Thyroid gland (tissue), 4 donors: Measurements from ENCODE around the gene DTNB. TPM values are rescaled to one million over a fixed set of nuclear protein-coding genes. Genes with fewer than 3 reads are reported as not detected.
"Not testable (repeated sequence)": the region's sequence is repeated elsewhere in the genome, so short reads cannot be mapped to it uniquely, and the experiment has no call there.

Source experiments
- DNase-seq, 2 donors: peaks; one replicate each; pipeline ENCODE4 v3.0.0-alpha.2; 2019
- H3K27ac ChIP-seq, 3 donors: fragments of 200-600 bp; sonication (generic); 1 replicate in 2 of 3; 2 replicates in 1 of 3; pipeline ENCODE4 v1.5.1; 2016 to 2019; ENCODE audit warnings: mild to moderate bottlenecking in 1 of 3, moderate library complexity in 1 of 3
- H3K27me3 ChIP-seq: fragments of 200-600 bp; sonication (generic); one replicate; pipeline ENCODE4 v1.5.1; 2019
- H3K36me3 ChIP-seq, 2 donors: fragments of 200-600 bp; sonication (generic); one replicate each; pipeline ENCODE4 v1.5.1; 2016 to 2019
- H3K4me1 ChIP-seq, 2 donors: fragments of 200-600 bp; sonication (generic); one replicate each; pipeline ENCODE4 v1.5.1; 2017 to 2019
- H3K4me3 ChIP-seq, 3 donors: fragments of 200-600 bp; sonication (generic); replicated peaks in 1 of 3; 1 replicate in 2 of 3; 2 replicates in 1 of 3; pipeline ENCODE4 v1.5.1; 2016; ENCODE audit warnings: mild to moderate bottlenecking in 1 of 3
- H3K9me3 ChIP-seq: fragments of 200-600 bp; sonication (generic); one replicate; pipeline ENCODE4 v1.5.1; 2017
- CTCF ChIP-seq, 6 experiments: fragments of 200-600 bp in 3 of 6; fragments of 450-650 bp in 3 of 6; sonication (generic) in 3 of 6; IDR thresholded peaks; one replicate each; pipeline ENCODE4 v1.5.1; 2016 to 2019; ENCODE audit warnings: antibody characterized with exemption in 6 of 6, mild to moderate bottlenecking in 2 of 6, inconsistent platforms in 1 of 6, moderate library complexity in 1 of 6
- POLR2A ChIP-seq, 2 donors: fragments of 450-650 bp; IDR thresholded peaks; one replicate each; pipeline ENCODE4 v1.6.1; 2017; ENCODE audit warnings: antibody characterized with exemption in 2 of 2, mild to moderate bottlenecking in 2 of 2, moderate library complexity in 1 of 2
- WGBS, 2 donors: methylation state at CpG; one replicate each; pipeline ENCODE4 v1.1.5; 2017; 5-methylcytosine and 5-hydroxymethylcytosine counted together
- intact Hi-C: fragments of 100-400 bp; cut with DNase I; formaldehyde crosslinking; loops from one replicate; pipeline ENCODE4 v1.15.1; 2023
- total RNA-seq, 4 donors: library from RNA; depleted of rRNA; stranded (reverse); fragments of >200 nt; gene quantifications; one replicate each; pipeline ENCODE4 v1.2.3, GENCODE V29; 2016

DTNB gene
- total RNA-seq, 4 donors from 2014 or later, result 38.9 to 75.2 (median 55.5) TPM

- TF ChIP-seq POLR2A (IDR thresholded peaks at IDR 0.05) (no peak), CTCF (IDR thresholded peaks at IDR 0.05) (no peak)
- Histone ChIP-seq H3K27me3 (no peaks in the 10 kb centered on the region), H3K4me3 (no peak overlapping the region), H3K27ac (no peak overlapping the region), H3K4me1 (no peaks in the 10 kb centered on the region), H3K9me3 (no peaks in the 10 kb centered on the region), H3K36me3 (no peaks in the 10 kb centered on the region)
- intact Hi-C loops, result no loop called here
- DNase-seq, result no peak
- 74 to 83% methylated on average over 8 of the region's 8 CpGs for WGBS, 2 donors
Observed at GRCh38 chr2:25411281-25411680, 262.1 kb downstream of the DTNB start.

- intact Hi-C loops, result no loop called here
- Histone ChIP-seq H3K36me3 (no peaks in the 10 kb centered on the region), H3K4me1 (no peaks in the 10 kb centered on the region), H3K27me3 (no peaks in the 10 kb centered on the region), H3K27ac (no peak overlapping the region), H3K4me3 (no peak overlapping the region), H3K9me3 (no peaks in the 10 kb centered on the region)
- no peak for DNase-seq
- WGBS, 2 donors, result 81 to 90% methylated on average over 6 of the region's 6 CpGs
- TF ChIP-seq CTCF (IDR thresholded peaks at IDR 0.05) (no peak), POLR2A (IDR thresholded peaks at IDR 0.05) (no peak)
Observed at GRCh38 chr2:25410370-25410769, 263.0 kb downstream of the DTNB start.

GRCh38 chr2:25409468-25409867, 263.9 kb downstream of the DTNB start:
- H3K36me3 ChIP-seq, result no peaks in the 10 kb centered on the region
- H3K27me3 ChIP-seq, result no peaks in the 10 kb centered on the region
- H3K4me1 ChIP-seq, result no peaks in the 10 kb centered on the region
- no peak overlapping the region for H3K4me3 ChIP-seq
- no peak for DNase-seq
- H3K9me3 ChIP-seq, result no peaks in the 10 kb centered on the region
- 84 to 86% methylated on average over 3 of the region's 3 CpGs for WGBS, 2 donors
- intact Hi-C loops, result no loop called here
- TF ChIP-seq CTCF (IDR thresholded peaks at IDR 0.05) (no peak), POLR2A (IDR thresholded peaks at IDR 0.05) (no peak)
- H3K27ac ChIP-seq, result no peak overlapping the region

- H3K27ac ChIP-seq, result no peak overlapping the region
- TF ChIP-seq CTCF (IDR thresholded peaks at IDR 0.05), result no peak
- TF ChIP-seq POLR2A (IDR thresholded peaks at IDR 0.05), result no peak
- H3K4me1 ChIP-seq, result no peaks in the 10 kb centered on the region
- intact Hi-C loops, result no loop called here
- no peaks in the 10 kb centered on the region for H3K36me3 ChIP-seq
- H3K27me3 ChIP-seq, result no peaks in the 10 kb centered on the region
- DNase-seq, result no peak
- 98 to 100% methylated on average over 1 of the region's 1 CpG for WGBS, 2 donors
- no peaks in the 10 kb centered on the region for H3K9me3 ChIP-seq
- H3K4me3 ChIP-seq, result no peak overlapping the region
Observed at GRCh38 chr2:25409044-25409443, 264.3 kb downstream of the DTNB start.

- WGBS, 2 donors, result 92% methylated on average over 9 of the region's 9 CpGs
- Histone ChIP-seq H3K27me3 (no peaks in the 10 kb centered on the region), H3K4me1 (no peaks in the 10 kb centered on the region), H3K27ac (no peak overlapping the region), H3K4me3 (no peak overlapping the region), H3K9me3 (no peaks in the 10 kb centered on the region), H3K36me3 (no peaks in the 10 kb centered on the region)
- DNase-seq, result no peak
- TF ChIP-seq CTCF (IDR thresholded peaks at IDR 0.05), result no peak
- no peak for TF ChIP-seq POLR2A (IDR thresholded peaks at IDR 0.05)
- intact Hi-C loops, result no loop called here
Observed at GRCh38 chr2:25405611-25406295, 267.6 kb downstream of the DTNB start.

- intact Hi-C loops, H3K4me3 ChIP-seq: not testable (repeated sequence)
Observed at GRCh38 chr2:25403120-25403760, 270.1 kb downstream of the DTNB start.

More at GRCh38 chr2:25403120-25403760, 270.1 kb downstream of the DTNB start:
- DNase-seq, H3K4me1 ChIP-seq, H3K9me3 ChIP-seq, H3K36me3 ChIP-seq, H3K27ac ChIP-seq, H3K27me3 ChIP-seq: not testable (repeated sequence)
- WGBS, 2 donors, result 97 to 98% methylated on average over 13 of the region's 13 CpGs
